ENCODE measurements around the gene CDKL4.
"Not testable (repeated sequence)": the region's sequence is repeated elsewhere in the genome, so short reads cannot be mapped to it uniquely, and the experiment has no call there.

The CDKL4 gene

DNA sequence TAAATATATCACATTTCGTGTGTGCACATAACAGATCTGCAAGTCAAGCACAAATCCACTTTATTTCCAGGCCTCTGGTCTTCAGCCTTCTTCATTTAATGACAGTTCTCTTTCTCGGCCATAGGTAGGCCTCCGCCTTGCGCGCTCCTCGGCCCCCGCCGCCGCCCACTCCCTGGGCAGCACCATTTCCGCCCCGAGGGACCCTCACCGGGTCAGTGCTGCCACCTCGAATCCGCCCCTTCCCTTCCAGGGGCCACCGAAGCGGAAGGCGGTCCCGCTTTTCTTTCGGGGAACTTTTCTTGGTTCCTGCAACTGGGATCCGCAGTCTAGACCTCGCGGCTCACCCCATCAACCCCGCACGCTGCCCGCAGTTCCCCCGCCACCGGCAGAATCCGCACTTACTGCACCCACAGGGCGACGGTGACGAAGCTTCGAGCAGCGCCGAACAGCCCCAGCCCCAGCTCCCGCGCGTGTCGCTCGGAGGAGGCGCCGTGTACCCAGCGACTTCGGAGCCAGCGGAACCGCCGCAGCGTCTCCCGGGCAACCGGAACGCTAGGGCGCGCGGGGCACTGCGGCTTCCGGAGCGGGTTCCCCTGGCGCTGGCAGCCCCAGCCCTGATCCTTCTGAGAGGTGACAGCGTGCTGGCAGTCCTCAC lies at the start of gene CDKL4:
Gene CDKL4, minus strand, starts transcription at position 502 of the 655 bp plus-strand sequence.
- DNase-seq = peak; percentile 18

DNA sequence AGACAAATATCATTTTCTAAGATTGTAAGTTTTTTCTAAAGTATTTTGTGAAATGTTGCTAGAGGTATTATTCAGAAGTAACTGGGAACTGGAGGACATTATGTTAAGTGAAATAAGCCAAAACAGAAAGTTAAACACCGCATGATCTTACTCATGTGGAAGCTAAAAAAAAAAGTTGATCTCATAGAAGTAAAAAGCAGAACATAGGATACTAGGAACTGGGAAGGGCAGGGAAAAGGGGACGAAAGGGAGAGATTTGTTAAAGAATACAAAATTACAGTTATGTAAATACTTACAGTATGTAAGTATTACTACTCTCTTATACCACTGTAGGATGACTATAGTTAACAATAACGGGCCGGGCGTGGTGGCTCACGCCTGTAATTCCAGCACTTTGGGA lies 46.7 kb upstream of the CDKL4 start:
- no peak for DNase-seq

DNA sequence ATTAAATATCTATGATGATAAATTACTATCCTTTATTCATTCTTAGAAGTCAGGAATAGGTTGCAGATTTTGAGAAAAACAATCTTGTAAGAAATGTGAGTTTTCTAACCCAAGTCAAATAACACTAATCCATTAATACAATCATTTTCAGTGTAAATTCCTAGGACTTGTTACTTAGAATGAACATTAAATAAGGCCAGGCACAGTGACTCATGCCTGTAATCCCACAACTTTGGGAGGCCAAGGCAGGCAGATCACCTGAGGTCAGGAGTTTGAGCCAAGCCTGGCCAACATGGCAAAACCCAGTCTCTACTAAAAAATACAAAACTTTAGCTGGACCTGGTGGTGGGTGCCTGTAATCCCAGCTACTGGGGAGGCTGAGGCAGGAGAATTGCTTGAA lies 45.8 kb upstream of the CDKL4 start:
- no peak for DNase-seq

DNA sequence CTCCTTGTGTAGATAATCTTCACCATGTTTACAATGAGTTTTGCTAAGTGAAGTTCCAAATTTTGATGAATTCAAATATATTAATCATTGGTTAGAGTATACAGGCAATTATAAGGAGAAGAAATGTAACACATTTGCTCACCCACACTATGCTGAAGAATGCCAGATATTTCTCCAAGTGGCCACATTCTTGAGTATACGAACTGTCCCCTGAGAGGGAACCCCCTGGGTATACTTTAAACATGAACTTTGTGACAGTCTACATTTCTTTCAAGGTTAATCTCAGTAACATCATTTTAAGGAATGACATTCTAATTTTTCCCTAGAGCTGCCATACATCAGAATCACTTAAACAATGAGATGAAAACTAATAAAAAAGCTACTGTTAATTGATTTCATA lies 39.8 kb upstream of the CDKL4 start:
- no peak for DNase-seq

DNA sequence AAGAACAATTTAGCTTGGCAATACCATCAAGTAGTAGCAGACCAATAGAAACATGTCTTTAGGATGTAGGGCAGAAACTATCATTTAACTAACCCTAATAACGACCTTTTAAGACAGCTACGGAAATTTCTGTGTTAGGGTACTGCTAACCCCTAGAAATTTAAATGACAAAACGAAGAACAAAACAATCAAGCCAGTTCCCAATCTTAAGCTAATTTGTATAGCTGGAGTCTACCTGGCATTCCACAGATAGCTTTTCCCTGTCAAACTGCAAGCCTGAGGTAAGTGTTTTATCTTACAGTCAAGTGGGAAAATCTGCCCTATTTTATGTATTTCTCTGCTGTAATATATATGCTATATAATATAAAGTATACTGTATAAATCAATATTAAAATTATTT lies 37.6 kb upstream of the CDKL4 start:
- no peak for DNase-seq

DNA sequence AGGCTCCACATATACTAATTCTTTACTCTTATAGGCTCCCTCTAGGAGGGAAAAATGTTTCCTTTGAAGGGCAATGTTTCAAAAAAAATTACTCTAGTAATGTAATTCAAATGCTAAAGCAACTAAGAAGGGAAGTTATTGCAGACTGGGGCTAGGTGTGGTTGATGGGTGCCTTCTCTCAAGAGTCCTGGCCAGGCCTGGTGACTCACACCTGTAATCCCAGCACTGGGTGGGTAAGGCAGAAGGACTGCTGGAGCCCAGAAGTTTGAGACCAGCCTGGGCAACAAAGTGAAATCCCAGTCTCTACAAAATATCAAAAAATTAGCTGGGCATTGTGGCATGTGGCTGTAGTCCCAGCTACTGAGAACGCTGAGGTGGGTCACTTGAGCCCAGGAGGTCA lies 31.2 kb upstream of the CDKL4 start:
- no peak for DNase-seq

DNA sequence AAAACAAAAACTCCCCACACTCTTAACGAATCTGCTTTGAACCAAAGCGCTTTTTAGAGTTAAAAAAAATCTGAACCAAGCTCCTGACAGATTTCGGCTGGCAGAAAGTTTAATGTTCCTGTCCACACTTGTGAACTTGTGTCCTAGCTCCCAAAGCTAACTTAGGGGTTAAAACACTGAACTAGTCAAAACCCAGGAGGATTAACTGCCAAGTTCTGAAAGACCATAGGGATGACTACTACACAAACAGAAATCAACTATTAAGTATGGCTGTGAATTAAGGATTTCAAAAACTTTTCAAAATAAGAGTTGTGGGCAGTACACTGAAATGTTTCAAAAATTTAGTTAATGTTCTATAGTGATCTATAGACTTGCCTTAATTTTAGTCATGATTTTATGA lies 26.2 kb upstream of the CDKL4 start:
- no peak for DNase-seq

DNA sequence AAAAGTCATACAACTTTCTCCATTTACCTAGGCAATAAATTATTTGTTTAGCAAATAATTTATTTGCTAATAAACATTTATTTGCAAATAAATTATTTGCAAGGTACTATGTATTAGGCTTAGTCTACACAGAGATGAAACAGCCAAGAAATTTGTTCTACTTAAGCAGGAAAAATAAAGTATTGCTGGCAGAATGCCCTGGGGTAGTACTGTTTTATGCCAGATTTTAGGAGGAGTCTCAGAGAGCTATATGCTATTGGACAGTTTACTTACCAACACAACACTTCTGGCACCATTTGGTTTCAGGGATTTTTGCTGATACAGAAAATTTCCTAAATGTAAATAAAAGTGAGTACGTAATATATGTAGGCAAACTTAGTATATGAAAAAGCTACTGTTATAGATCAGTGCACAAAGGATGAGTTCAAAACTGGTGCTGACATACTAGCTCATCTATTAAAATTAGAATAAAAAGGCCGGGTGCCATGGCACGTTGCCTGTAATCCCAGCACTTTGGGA lies 23.2 kb upstream of the CDKL4 start:
- DNase-seq = no peak

DNA sequence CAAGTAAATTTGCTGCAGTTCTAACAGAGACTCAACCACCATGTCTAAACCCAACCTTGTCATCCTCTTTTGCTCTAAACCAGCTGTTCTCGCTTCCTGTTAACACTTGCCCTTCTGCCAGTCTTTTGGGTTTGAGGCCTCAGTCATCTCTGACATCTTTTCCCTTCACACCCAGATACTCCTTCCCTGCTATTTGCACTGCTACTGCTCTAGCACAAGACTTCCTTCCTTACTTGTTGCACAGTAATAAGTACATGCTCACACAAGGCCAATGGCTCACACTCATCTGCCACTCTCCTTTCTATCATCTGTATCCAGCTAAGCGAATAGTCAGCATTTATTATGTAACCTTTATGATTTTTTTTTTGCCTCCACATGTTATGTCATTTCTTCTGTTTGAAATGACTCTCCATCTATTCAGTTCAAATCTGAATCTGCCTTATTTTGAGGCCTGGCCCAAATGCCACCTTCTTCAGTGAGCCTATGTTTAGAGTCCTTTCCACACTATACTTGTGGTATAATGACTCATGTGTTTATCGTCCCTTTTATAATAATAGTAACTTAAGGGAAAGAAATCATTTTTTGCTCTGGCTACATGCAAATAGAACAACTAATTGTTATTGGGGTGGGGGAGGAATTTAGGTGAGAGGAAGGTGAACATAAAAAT lies 22.5 kb upstream of the CDKL4 start:
- DNase-seq = no peak

DNA sequence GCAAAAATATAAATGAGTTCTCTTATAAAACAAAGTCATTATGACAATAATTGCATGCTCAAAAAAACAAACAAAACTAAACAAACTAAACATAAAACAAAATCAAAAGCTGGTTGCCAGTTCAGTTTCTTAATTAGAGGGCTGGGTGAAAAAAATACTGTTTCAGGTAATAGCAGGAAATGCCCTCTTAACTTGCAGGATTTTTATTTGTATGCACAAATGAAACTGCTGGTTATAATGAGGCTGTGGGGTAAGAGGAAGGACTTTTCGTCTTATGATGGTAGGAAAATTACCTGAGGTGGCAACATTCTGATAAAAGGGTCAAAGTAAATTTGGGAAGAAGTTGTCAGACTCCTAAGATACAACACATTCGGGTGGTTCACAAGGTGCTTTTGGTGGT lies 21.5 kb upstream of the CDKL4 start:
- no peak for DNase-seq

DNA sequence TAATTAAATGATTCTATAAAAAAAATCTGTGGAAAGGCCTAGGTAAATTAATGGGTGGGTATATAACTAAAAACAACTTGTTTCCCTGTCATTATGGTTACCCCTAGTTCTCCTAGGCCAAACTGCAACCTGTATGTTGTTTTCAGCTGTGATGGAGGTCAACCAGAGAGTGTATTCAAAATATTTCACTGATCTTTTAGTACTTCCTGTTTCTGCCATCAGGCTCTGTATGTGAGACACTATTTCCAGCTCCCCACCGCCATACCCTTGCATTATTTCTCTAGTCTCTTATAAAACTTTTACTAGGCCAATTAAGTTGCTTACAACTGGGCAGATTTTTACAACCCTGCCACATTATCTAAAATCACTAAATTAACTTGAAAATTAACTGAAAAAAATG lies 21.0 kb upstream of the CDKL4 start:
- DNase-seq = no peak

DNA sequence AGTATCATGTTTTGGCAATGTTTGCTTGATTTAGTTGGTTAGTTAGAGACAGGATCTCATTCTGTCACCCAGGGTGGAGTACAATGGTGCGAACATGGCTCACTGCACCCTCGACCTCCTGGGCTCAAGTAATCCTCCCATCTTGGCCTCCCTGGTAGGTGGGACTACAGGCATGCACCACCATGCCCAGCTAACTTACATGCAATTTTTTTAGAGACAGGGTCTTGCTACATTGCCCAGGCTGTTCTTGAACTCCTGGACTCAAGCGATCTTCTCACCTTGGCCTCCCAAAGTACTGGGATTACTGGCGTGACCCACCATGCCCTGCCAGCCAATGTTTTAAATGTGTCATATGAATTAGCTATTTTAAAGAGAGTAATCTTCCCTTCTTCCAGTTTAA lies 16.3 kb upstream of the CDKL4 start:
- no peak for DNase-seq

DNA sequence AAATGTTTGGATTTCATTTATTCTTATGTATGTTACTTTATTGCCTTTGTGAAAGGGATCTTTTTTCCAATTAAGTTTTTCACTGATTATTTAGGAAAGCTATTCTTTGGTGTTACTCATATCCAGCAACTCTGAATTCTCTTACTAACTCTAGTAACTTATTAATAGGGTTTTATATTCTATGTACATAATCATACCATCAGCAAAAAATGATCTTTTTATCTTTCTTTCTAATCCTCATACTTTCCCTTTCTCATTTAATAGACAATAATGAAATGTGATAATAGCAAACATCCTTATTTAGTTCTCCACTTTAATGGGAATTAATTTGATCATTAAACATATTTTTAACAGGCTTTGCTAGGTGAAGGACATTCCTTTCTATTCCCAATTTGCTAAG lies 12.3 kb upstream of the CDKL4 start:
- no peak for DNase-seq

DNA sequence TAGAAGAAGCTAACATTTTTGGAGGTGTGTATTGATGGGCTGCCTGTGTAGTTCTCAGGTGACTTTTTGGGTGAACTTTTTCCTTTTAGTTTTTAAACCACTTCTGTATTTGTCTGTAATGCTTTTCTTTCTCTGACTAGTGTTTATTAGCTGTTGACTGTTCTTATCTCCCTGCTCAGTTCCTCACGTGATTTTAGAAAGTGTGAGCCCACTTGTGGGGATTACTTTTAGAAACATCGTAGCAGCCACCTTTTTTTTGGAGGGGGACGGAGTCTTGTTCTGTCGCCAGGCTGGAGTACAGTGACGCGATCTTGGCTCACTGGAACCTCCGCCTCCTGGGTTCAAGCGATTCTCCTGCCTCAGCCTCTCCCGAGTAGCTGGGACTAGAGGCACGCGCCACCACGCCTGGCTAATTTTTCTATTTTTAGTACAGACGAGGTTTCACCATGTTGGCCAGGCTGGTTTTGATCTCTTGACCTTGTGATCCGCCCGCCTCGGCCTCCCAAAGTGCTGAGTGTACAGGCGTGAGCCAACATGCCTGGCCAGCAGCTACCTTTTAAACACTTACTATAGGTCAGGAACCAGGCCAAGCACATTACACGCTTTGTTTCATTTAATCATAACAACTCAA lies 9.2 kb upstream of the CDKL4 start:
- no peak for DNase-seq

DNA sequence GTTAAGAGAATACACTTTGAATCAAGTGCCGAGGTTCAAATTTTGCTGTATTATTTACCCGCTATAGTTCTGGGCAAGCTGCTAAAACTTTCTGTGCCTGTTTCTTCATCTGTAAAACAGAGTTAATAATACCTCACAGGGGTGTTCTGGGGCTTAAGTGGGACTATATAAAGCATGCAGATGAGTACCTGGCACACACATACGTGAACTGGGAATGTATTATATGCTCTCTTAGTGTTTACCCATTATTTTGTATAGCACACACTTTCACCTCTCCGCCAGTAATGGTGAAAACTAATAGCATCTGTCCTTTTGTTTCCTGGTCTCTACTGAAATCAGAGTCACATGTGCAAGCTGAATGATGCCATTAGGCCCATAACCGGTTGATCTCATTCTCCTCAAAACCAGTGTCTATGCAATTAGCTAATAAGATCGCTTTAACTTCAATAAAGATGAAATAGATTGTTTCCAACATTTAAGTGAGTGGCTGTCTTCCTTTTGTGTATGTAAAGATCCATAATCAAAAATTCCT lies 3.8 kb upstream of the CDKL4 start:
- no peak for DNase-seq

DNA sequence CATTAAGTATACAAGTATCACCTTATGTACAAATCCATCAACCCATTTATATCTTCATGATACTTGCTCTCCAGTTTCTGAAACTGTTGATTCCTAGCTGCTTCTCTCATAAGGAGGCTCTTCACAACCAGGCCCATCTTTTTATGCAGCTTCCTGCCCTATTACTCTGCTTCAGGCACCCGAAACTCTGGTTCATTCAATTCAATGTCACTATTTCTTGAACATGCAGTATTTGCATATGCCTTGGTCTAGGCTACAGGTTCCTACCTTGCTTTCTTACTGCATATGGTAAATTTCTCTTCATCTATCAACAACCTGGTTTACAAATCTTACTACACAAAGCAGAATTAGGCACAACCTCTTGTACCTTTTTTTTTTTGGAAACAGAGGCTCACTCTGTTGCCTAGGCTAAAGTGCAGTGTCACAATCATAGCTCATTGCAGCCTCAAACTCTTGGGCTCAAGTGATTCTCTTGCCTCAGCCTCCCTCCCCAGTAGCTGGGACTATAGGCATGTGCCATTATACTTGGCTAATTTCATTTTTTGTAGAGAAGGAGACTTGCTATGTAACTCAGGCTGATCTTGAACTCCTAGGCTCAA lies 2.7 kb upstream of the CDKL4 start:
- DNase-seq = no peak

DNA sequence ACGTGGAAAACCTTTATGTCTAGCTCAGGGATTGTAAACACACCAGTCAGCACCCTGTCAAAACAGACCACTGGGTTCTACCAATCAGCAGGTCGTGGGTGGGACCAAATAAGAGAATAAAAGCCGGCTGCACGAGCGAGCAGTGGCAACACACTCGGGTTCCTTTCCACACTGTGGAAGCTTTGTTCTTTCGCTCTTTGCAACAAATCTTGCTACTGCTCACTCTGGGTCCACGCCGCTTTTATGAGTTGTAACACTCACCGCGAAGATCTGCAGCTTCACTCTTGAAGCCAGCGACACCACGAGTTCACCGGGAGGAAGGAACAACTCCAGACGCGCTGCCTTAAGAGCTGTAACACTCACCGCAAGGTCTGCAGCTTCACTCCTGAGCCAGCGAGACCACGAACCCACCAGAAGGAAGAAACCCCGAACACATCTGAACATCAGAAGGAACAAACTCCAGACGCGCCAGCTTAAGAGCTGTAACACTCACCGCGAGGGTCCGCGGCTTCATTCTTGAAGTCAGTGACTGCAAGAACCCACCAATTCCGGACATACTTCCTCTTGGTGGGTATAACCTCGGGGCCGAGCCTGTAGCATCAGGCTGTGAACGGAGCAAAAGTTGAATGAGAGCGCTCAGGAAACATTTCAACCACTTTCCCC lies 1.3 kb upstream of the CDKL4 start:
- peak; percentile 33 for DNase-seq

DNA sequence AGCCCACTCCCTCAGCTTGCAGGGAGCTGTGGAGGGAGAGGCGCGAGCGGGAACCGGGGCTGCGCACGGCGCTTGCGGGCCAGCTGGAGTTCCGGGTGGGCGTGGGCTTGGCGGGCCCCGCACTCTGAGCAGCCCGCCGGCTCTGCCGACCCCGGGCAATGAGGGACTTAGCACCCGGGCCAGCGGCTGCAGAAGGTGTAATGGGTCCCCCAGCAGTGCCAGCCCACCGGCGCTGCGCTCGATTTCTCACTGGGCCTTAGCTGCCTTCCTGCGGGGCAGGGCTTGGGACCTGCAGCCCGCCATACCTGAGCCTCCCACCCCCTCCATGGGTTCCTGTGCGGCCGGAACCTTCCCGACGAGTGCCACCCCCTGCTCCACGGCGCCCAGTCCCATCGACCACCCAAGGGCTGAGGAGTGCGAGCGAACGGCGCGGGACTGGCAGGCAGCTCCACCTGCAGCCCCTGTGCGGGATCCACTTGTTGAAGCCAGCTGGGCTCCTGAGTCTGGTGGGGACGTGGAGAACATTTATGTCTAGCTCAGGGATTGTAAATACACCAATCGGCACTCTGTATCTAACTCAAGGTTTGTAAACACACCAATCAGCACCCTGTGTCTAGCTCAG lies 582 bp upstream of the CDKL4 start:
- not testable (repeated sequence) for DNase-seq

DNA sequence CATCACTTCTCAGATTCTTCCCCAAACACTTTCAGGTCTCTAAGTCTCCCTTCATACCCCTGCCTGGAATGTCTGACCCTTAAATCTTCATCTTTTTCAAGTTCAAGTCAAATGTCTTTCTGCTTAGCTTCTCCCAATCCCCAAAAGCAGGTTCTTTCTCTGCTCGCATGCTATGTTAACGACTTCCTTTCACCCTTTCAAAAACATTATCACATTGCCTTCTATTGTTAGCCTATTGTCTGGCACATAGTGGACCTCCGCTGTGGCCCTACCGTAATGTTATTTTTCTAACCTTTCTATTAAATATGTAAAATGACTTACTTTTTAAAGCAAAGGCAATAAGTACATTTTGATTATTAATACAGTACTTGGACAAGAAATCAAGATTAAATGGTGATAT lies 2.2 kb downstream of the CDKL4 start:
- no peak for DNase-seq

DNA sequence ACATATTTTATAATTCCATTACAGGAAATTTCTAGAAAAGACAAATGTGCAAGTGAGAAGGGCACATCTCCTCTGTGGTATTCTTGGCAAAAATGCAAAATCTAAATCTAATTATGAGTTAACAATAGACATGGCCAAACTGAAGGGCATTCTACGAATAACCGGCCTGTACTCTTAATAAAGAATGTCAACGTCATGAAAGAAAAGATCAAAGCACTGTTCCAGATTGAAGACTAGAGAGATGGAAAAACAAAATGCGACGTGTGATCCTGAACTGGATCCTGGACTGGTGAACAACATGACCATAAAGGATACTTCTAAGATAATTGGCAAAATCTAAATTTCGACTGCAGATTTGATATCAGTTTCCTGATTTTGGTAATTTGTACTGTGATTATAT lies 3.0 kb downstream of the CDKL4 start:
- DNase-seq = no peak

DNA sequence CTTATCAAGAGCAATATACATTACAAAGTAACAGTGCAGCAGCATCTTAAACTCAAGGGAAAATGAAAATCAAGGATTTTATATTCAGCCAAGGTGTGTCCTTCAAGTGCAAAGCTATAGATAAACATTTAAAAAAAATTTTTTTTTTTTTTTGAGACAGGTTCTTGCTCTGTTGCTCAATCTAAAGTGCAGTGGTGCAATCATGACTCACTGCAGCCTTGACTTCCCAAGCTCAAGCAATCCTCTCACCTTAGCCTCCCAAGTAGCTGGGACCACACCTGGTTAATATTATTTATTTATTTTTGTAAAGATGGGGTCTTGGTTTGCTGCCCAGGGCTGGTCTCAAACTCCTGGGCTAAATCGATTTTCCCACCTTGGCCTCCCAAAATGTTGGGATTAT lies 9.0 kb downstream of the CDKL4 start:
- no peak for DNase-seq

DNA sequence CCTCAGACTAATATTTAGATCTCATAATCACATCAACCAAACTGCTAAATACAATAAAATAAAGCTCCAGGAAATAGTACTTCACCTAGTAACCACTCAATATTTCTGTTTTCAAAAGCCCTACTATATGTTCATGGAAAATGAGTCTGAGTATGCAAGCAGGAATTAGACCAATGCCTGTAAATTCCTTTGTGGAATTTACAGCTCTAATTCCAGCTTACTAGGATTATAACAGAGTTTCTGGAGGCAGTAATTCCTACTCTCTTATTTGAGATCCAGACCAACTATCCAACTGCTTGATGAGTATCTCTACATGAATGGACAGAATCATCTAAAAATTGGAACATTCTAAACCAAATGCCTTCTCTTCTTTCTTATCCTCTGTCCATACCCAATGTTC lies 11.6 kb downstream of the CDKL4 start:
- DNase-seq = no peak

Measured in activated CD4-positive, alpha-beta T cell treated with anti-CD3 and anti-CD28 coated beads for 48 hours (primary cell).